Coronary artery (tissue), 2 donors: ENCODE measurements around the gene ERCC2.

ENCODE experiments used
- DNase-seq: peaks from one replicate; pipeline ENCODE4 v3.0.0-alpha.2; 2017; ENCODE audit warnings: low spot score
- H3K27ac ChIP-seq, 2 donors: fragments of 200-600 bp; sonication (generic); one replicate each; pipeline ENCODE4 v1.5.1; 2016 to 2019
- H3K4me3 ChIP-seq: fragments of 200-600 bp; sonication (generic); 2 replicates; pipeline ENCODE4 v1.5.1; 2016; ENCODE audit warnings: mild to moderate bottlenecking, moderate library complexity
- CTCF ChIP-seq: fragments of 200-600 bp; sonication (generic); IDR thresholded peaks from one replicate; pipeline ENCODE4 v1.5.1; 2019; ENCODE audit warnings: antibody characterized with exemption

The ERCC2 gene

GRCh38 chr19:45352914-45353796 lies 17.2 kb downstream of the ERCC2 start:
- no peak for TF ChIP-seq CTCF

GRCh38 chr19:45352471-45352870 lies 17.9 kb downstream of the ERCC2 start:
- Histone ChIP-seq H3K4me3 (no peak overlapping the region), H3K27ac (no peak overlapping the region)
- no peak for TF ChIP-seq CTCF
- no peak for DNase-seq

More at GRCh38 chr19:45352914-45353796, 17.2 kb downstream of the ERCC2 start:
- no peak overlapping the region for H3K27ac ChIP-seq
- no peak overlapping the region for H3K4me3 ChIP-seq
- no peak for DNase-seq

GRCh38 chr19:45352062-45352461 lies 18.3 kb downstream of the ERCC2 start:
- no peak overlapping the region for H3K4me3 ChIP-seq
- H3K27ac ChIP-seq, result no peak overlapping the region
- TF ChIP-seq CTCF, result no peak
- no peak for DNase-seq

GRCh38 chr19:45351401-45351952 lies 18.9 kb downstream of the ERCC2 start:
- TF ChIP-seq CTCF, result no peak

GRCh38 chr19:45350477-45351058 lies 19.8 kb downstream of the ERCC2 start:
- Histone ChIP-seq H3K4me3 (no peak overlapping the region), H3K27ac (no peak overlapping the region)
- DNase-seq, result no peak
- TF ChIP-seq CTCF, result no peak

More at GRCh38 chr19:45351401-45351952, 18.9 kb downstream of the ERCC2 start:
- no peak overlapping the region for H3K27ac ChIP-seq
- H3K4me3 ChIP-seq, result no peak overlapping the region
- DNase-seq, result no peak

- no peak for TF ChIP-seq CTCF
- no peak for DNase-seq
- Histone ChIP-seq H3K27ac (no peak overlapping the region), H3K4me3 (no peak overlapping the region)
Observed at GRCh38 chr19:45349430-45349941, 20.9 kb downstream of the ERCC2 start.
